Activated naive CD4-positive, alpha-beta T cell treated with anti-CD3 and anti-CD28 coated beads, Interleukin-2, amount 50 U/mL, for 72 hours (primary cell): ENCODE results near the gene DUSP1. TPM values are rescaled to one million over a fixed set of nuclear protein-coding genes. Genes with fewer than 3 reads are reported as not detected.
A peak's percentile ranks its signal among the peaks of the same experiment; 100 is the strongest.

Source experiments
- ATAC-seq, 2 donors: fragments of 150-1000 bp; cut with Tn5 transposase; 2 replicates each; pipeline ENCODE4 v1.10.0; 2021; ENCODE audit warnings: mild to moderate bottlenecking in 2 of 2, moderate library complexity in 2 of 2
- DNase-seq, 2 donors: peaks; one replicate each; pipeline ENCODE4 v3.0.0; 2021 to 2022; ENCODE audit warnings: low spot score in 2 of 2
- H3K27ac Mint-ChIP-seq, 2 donors: one replicate each; pipeline ENCODE4 v1.8.0; 2022; ENCODE audit warnings: mild to moderate bottlenecking in 2 of 2, mixed read lengths in 2 of 2
- H3K36me3 Mint-ChIP-seq, 2 donors: one replicate each; pipeline ENCODE4 v1.8.0; 2022; ENCODE audit warnings: mixed read lengths in 2 of 2
- H3K9me3 Mint-ChIP-seq, 2 donors: one replicate each; pipeline ENCODE4 v1.8.0; 2022; ENCODE audit warnings: mixed read lengths in 2 of 2
- total RNA-seq, 2 donors: library from RNA; stranded (reverse); gene quantifications; one replicate each; pipeline ENCODE4 v1.2.3, GENCODE V29; 2022

Gene DUSP1
- total RNA-seq, 2 donors from 2014 or later = 12.0 to 17.6 TPM

DNA sequence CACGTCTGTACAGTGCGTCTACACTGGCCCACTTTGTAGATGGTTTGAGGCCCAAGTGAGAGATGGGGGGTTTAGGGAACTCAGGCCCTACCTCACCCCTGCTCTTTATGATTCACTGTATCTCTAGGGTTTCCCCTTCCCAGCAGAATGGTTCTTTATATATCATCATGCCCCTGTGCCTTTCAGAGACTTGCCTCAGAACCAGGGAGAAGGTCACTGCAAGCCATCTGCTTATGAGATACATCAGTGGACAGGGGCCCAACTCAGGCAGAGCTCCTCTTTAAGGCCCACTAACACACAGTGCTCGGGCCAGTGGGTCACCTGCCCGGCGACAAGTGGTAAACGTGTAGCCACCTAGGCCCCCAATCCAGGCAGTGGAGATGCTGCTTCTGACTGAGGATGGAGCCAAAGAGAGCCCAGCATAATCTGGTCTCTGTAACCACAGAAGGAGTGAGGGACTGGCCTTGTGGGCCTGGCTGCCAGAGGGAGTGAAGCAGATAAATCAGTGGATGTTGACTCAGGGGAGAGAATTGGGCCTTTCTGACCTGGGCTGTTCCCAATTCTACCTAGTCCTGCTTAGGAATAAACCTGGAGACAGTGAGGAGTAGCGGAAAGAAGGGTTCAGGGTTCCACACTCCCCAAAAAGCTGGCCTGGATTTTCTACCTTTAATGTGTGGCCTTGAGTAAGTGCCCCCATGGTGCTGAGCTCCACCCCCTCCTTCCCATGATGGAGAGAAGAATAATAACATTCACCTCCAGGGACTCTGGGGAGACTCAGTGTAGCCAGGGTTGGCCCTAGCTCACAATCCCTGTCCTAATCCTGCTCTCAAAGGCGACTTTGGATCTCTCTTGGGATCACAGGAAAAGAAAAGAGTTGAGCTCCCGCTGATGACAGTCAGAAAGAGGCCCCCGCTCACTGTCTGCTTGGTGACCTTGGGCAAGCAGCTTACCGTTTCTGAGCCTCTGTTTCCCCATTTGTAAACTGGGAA is 2.8 kb upstream of the DUSP1 start:
- Mint-ChIP-seq H3K27ac (peak overlapping the region; percentile 70 to 97), H3K9me3 (no peaks in the 10 kb centered on the region), H3K36me3 (peaks cover 16 to 21% of the 10 kb centered on the region in 2 donors)
- DNase-seq = peak in 1 of 2 donors; percentile 63
- ATAC-seq = peak; percentile 26 to 55

DNA sequence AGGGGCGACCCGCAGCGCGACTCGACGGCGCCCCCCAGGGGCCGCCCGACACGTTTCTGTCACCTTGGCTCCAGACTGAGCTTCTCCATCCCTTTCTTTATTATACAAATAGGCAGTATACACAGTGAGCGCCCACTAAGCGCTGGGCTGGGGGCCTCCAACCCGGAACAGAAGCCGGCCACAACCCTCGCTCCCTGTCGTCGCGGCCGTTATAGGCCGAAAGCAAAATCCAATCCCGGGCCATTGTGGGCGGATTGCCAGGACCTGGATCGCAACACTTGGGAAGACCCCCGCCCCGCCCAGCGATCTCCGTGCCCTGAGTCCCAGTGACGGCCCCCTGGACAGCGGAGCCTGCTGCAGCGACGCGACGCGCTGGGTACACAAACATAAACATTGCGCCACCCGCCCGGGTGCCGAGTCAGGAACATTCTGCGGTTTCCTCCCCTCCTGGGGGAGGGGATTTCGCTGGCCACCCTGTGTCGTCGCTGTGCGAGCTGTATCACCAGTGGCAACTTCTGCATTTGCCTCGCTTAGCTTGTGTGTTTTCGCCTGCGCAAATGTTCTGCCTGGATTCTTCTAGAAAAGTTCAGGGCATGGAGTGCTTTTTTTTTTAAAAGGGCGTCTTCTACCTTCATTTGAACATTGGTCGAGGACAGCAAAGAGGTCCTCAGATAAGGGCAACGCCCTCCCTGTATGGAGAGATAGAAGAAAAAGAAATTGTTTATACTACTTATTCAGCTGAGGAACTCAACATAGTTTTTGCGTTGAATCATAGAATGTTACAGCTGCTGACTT is 1.3 kb upstream of the DUSP1 start:
- peak; percentile 33 to 47 for ATAC-seq
- peak overlapping the region; percentile 97 to 99 for H3K27ac Mint-ChIP-seq
- DNase-seq = peak; percentile 81 to 83
- no peaks in the 10 kb centered on the region for H3K9me3 Mint-ChIP-seq
- H3K36me3 Mint-ChIP-seq = peaks cover 20 to 25% of the 10 kb centered on the region in 2 donors

DNA sequence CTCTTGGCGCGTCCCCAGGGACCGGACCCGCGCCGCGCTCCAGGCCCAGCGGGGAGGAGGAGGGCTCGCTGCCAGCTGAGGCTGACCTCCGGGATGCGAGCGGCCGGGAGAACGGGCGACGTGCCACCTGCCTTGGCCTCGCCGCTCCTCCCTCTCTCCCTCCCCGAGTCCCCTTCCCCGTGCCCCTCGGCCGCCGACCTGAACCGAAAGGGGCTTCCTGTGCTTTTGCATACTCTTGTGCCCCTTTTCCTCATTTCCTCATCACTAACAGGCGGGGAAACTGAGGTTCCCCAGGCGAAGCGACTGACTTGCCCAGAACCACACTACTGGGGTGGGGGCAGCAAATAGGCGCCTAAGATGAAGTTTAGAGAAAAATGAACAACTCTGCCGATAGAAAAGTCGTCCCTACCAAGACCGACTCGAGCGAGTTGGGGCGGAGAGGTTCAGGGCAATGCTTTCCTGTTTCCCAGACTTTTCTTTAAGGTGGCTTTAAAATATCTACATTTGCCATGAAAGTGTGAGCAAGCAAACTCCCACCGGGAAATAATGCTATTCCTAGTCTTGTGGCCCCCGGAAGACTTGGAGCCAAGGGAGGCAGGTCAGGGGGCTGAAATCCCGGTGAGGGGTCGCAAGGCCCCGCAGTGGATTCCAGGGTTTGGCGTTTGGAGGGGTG is 580 bp upstream of the DUSP1 start:
- DNase-seq = no peak
- ATAC-seq = no peak
- H3K36me3 Mint-ChIP-seq = peaks cover 20 to 25% of the 10 kb centered on the region in 2 donors
- peak overlapping the region; percentile 97 to 99 for H3K27ac Mint-ChIP-seq
- no peaks in the 10 kb centered on the region for H3K9me3 Mint-ChIP-seq

DNA sequence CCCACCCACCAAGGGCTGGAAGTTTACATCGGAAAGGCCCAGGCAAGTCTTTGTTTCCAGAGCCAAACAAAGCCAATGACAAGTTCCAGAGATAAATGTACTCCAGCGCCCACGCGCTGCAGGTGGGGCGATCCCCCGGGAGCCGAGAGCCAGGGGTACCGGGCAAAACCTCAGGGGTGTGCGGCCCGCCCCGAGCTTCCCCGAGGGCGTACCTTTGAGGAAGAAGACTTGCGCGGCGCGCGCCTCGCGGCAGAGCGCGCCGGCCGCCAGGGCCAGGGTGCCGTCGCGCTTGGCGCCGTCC is 671 bp downstream of the DUSP1 start:
- DNase-seq (no peak), ATAC-seq (no peak)
- no peaks in the 10 kb centered on the region for H3K9me3 Mint-ChIP-seq
- H3K27ac Mint-ChIP-seq = peak overlapping the region; percentile 88 to 97
- peaks cover 20 to 25% of the 10 kb centered on the region in 2 donors for H3K36me3 Mint-ChIP-seq

DNA sequence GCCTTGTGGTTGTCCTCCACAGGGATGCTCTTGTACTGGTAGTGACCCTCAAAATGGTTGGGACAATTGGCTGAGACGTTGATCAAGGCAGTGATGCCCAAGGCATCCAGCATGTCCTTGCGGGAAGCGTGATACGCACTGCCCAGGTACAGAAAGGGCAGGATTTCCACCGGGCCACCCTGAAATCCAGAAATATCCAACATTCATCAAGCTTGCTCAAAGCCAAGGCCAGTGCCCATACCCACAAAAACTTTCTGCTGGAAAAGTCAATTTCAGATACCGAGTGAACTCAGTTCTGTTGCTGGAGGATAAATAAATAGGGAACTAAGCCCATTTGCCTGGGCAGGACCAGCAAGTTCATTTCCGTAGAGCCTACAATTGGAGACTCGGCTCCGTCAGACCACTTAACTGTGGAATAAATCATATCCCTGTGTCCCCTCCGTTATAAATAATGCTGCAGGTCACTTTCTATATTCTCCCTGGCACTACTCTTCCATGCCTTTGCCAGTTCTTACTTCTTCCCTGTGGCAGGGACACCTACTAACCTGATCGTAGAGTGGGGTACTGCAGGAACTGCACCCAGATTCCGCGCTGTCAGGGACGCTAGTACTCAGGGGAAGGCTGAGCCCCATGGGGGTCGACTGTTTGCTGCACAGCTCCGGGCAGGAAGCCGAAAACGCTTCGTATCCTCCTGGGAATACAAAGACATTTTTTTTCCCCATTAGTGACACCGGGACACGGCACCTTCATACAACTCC is 1.2 kb downstream of the DUSP1 start:
- ATAC-seq (no peak), DNase-seq (no peak)
- peaks cover 20 to 23% of the 10 kb centered on the region in 2 donors for H3K36me3 Mint-ChIP-seq
- peak overlapping the region; percentile 88 to 97 for H3K27ac Mint-ChIP-seq
- H3K9me3 Mint-ChIP-seq = no peaks in the 10 kb centered on the region

DNA sequence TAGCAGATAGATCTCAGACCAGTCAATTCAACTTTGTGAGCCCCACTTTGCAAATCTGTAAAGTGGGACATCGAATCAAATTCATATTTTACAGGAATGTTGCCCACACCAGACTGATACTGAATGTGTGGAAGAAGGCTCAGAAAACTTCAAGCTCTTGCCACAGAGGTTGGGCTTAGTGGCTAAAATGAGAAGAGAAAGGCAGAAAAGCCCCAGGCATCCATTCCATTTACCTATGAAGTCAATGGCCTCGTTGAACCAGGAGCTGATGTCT is 1.7 kb downstream of the DUSP1 start:
- Mint-ChIP-seq H3K9me3 (no peaks in the 10 kb centered on the region), H3K36me3 (peaks cover 18 to 20% of the 10 kb centered on the region in 2 donors), H3K27ac (peak overlapping the region in 1 of 2 donors; percentile 97)
- DNase-seq = no peak
- ATAC-seq = no peak

DNA sequence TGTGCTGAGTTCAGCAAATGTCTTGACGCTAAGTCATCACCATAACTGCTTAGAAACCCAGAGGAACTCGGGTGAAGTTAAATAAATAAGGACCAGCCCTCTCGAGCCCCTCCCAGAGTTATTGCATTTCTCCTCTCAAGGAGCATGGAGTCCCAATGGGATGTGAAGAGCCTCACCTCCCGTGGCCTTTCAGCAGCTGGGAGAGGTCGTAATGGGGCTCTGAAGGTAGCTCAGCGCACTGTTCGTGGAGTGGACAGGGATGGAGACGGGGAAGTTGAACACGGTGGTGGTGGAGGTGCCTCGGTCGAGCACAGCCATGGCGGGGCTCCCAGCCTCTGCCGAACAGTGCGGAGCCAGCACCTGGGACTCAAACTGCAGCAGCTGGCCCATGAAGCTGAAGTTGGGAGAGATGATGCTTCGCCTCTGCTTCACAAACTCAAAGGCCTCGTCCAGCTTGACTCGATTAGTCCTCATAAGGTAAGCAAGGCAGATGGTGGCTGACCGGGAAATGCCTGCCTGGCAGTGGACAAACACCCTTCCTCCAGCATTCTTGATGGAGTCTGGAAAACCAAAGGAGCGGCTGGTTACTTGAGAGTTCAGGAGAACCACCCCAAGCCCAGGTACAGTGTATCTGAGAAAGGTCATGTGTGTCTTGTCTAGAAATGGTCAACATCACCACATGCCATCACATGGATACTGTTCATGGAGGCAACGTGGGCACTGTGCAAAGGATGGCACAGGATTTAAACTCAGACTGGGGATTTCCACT is 2.2 kb downstream of the DUSP1 start:
- H3K27ac Mint-ChIP-seq = peak overlapping the region in 1 of 2 donors; percentile 97
- no peaks in the 10 kb centered on the region for H3K9me3 Mint-ChIP-seq
- DNase-seq (no peak), ATAC-seq (no peak)
- peaks cover 17 to 20% of the 10 kb centered on the region in 2 donors for H3K36me3 Mint-ChIP-seq

DNA sequence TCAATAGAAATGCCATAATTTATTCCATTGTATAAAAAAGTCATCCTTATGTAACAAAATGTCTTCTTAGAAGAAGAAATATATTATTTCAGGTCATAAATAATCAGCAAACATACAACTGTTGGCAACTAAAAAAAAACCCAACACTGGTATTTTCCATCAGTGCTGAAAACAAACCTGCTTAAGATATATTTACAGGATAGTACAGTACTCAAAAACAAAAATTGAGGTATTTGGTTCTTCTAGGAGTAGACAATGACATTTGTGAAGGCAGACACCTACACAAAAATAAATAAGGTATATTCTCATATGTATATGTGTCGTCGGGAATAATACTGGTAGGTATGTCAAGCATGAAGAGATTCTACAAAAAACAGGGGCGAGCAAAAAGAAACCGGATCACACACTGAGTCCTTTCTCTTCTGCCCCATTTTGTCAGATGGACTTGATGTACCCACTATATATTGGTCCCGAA is 2.9 kb downstream of the DUSP1 start:
- DNase-seq (no peak), ATAC-seq (no peak)
- Mint-ChIP-seq H3K36me3 (peaks cover 11 to 20% of the 10 kb centered on the region in 2 donors), H3K27ac (peak overlapping the region in 1 of 2 donors; percentile 97), H3K9me3 (no peaks in the 10 kb centered on the region)

DNA sequence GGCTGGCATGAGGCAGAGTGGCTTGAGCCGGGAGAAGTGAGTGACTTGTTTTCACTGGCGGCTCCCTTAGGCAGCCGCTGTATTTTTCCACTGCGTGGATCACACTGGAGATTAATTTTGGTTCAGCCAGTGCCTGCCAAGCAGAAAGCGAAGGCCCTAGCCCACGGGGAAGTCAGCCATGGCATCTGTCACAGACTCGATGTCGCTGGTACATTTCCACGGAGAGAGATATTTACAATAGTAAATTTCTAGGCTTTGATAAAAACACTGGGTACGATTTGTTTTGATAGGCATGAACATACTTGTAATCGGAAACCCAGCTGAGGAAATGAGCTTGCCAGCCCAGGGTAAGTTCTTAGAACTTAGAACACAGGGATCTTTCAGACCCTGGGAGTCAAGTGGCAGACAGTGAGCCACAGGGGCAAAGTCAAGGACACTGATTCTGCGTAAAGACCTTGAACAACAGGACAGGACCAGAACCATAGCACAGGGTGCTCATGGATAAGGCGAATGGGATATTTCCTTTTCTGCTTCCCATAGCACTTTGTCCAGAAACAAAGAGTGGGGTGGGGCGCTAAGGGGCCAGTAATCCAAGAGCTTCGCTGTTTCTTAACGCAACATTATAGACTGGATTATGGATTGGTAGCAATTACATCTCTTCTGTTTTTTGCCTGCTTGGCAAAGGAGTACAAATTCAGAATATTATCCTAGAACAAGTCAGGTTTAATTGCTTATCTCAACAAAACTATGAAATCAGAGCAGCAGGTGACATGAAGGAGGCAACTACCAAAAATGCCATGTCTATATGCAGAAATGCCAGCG is 4.5 kb downstream of the DUSP1 start:
- DNase-seq = no peak
- H3K27ac Mint-ChIP-seq = peak overlapping the region; percentile 94 to 99
- no peaks in the 10 kb centered on the region for H3K9me3 Mint-ChIP-seq
- peaks cover 10 to 20% of the 10 kb centered on the region in 2 donors for H3K36me3 Mint-ChIP-seq
- no peak for ATAC-seq

DNA sequence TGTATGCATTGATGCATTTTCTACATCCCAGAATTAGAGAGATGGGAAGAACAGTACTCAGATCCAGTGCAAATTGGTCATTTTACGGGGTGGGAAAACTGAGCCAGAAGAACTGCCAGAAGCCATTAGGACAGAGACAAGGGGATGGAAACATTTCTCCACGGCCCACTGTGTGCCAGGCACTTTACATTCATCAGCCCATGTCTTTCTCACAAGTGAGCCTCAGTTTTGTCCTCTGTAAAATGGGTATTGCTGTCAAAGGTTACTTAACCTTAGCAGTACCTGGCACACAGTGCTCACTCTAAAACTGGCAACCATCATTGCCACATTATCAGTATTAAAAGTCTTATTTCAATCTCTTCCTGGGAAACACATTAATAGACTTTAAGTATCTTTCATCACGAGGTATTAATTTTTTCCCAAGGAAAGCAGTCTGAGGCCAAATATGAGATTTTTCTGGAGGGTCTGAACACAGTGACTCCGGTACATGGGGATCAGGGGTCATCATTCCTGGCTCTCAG is 5.2 kb downstream of the DUSP1 start:
- DNase-seq = no peak
- Mint-ChIP-seq H3K36me3 (peaks cover 10 to 20% of the 10 kb centered on the region in 2 donors), H3K9me3 (no peaks in the 10 kb centered on the region), H3K27ac (peak overlapping the region; percentile 94 to 99)
- ATAC-seq = no peak

DNA sequence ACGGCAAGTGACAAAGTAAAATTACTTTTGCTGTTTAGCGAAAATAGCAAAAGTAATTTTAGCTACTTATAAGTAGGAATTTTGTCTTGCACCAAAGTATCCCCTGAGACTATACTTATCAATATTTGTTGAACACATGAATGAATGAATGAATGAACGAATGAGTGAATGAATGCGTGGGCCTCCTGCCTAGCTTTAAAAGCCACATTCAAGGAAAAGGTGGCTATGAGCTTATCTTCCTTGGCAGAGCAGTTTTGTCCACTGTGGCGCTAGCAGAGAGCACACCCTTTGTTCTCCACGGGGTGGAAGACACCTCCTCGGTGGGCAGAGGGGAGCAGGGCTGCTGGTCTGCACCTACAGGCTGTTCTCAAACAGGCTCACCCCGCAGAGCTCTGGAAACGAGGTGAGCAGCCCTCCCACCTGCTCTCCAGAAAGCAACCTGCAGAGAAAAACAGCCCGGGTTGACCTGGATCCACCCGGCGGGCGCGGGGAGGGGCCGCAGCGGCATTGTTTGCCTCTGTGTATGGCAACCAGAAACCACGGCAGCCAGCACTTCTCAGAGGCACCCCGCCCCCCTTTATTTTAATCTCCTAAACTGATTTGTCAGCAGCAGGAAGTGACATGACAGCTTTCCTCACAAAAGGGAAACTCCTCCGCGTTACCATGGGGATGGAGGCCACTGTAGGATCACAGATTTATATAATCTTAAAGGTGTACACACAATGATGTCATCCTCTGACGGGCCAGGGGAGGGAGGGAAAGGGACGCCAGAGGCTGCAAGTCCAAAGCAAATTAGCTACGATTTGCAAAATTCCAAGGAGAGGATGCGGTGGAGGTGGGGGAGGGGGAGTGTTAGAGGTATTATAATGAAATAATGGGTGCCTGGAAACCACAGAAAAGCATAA is 5.9 kb downstream of the DUSP1 start:
- ATAC-seq (peak; percentile 89 to 93), DNase-seq (peak; percentile 85 to 89)
- peak overlapping the region; percentile 94 to 99 for H3K27ac Mint-ChIP-seq
- peaks cover 0 to 2% of the 10 kb centered on the region in 2 donors for H3K9me3 Mint-ChIP-seq
- H3K36me3 Mint-ChIP-seq = peaks cover 10 to 17% of the 10 kb centered on the region in 2 donors

DNA sequence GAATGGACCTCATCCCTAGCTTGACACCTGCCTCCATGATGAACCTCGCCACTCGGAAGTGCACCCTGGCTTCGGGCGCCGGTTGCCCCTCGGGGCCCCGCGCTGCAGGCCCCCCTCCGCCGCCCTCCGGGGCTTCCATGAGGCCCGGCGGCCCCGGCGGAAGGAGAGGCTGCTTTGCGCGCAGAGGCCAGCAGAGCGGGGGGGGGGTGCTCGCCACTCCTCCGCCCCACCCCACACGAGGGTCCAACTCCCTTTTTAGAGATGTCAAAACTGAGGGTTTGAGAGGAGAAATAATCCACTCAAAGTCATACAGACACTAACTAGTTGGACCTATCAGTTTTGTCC is 7.9 kb downstream of the DUSP1 start:
- Mint-ChIP-seq H3K27ac (no peak overlapping the region), H3K36me3 (no peaks in the 10 kb centered on the region), H3K9me3 (peaks cover 0 to 5% of the 10 kb centered on the region in 2 donors)
- DNase-seq (no peak), ATAC-seq (no peak)

DNA sequence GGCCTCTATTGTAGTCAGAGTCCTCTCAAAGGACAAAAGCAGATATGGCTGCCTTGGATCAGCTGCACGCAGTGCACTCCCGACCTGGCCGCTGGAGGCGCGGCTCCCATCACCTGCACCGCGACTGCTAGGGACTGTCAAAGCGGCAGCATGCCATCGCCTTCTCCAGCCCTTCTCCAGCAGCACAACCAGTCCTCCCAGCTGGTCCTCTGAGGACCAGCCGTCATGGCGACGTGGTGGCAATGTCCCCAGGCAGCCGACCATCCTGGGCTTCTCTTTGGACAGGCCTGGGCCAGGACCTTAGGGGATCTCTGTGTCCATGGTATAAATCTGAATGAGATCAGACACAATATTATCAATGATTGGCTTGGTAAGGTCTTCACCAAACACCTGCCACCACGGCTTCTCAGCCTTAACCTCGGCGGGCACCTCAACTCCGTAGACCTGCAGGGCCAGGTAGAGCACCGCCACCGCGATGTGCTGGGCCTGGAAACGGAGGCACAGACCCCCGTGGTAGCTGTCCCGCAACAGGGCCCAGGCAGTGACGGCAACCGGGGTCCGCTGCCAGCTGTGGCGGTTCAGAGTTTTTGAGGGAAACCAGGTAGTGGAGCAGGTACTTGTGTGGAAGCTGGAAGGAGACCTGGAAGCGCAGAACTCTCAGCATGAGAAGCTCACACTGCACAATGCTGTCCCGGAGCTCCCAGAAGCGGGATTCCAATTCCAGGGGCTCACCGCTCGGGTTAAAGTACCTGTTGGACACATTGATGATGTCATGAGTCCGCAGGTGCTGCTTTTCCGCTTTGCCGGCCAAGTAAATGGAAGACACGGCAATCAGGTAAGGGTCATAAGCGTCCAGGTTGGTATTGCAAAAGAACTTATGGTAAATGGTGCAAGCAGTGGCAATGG is 8.5 kb downstream of the DUSP1 start:
- Mint-ChIP-seq H3K36me3 (no peaks in the 10 kb centered on the region), H3K9me3 (peaks cover 0 to 5% of the 10 kb centered on the region in 2 donors), H3K27ac (peak overlapping the region; percentile 16 to 81)
- ATAC-seq (no peak), DNase-seq (no peak)
